ENCODE measurements around the gene SGSM1. TPM values are rescaled to one million over a fixed set of nuclear protein-coding genes. Genes with fewer than 3 reads are reported as not detected.

Gene SGSM1
- total and polyA plus RNA-seq, 2 donors (not counting 1 experiment from before 2014, with no cell fraction given) = not detected

DNA sequence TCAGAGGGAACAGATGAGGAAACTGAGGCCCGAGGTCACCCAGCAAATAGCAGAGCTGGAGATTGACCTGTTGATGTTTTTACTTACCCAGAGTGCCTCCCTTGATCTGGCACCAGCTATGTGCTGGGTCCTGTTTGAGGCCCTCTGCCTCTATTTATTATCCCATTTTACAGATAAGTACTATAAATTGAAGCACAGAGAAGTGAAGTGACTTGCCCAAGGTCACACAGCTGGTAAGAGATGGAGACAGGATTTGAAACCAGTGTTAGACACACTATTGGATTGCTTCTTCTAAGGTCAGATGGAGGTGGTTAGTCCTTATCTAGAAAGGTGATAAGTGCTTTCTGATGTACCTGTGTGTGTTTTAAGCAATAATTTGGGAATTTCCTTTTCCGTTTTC lies 13.5 kb downstream of the SGSM1 start:
- no peaks in the 10 kb centered on the region for H3K9me3 ChIP-seq (ENCODE audit: control insufficient read depth, insufficient read depth, low read depth, low read length)
- H3K4me2 ChIP-seq (ENCODE audit: extremely low read depth, insufficient read depth, low read length) = no peak overlapping the region
- no peak overlapping the region for H3K9ac ChIP-seq (ENCODE audit: insufficient read depth, low read length)
- H2AFZ ChIP-seq (ENCODE audit: low read length) = no peak overlapping the region
- TF ChIP-seq, protein P1, sequence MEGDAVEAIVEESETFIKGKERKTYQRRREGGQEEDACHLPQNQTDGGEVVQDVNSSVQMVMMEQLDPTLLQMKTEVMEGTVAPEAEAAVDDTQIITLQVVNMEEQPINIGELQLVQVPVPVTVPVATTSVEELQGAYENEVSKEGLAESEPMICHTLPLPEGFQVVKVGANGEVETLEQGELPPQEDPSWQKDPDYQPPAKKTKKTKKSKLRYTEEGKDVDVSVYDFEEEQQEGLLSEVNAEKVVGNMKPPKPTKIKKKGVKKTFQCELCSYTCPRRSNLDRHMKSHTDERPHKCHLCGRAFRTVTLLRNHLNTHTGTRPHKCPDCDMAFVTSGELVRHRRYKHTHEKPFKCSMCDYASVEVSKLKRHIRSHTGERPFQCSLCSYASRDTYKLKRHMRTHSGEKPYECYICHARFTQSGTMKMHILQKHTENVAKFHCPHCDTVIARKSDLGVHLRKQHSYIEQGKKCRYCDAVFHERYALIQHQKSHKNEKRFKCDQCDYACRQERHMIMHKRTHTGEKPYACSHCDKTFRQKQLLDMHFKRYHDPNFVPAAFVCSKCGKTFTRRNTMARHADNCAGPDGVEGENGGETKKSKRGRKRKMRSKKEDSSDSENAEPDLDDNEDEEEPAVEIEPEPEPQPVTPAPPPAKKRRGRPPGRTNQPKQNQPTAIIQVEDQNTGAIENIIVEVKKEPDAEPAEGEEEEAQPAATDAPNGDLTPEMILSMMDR (conservative IDR thresholded peaks at IDR 0.05 in 1 of 2, IDR thresholded peaks at IDR 0.05 in 1 of 2; ENCODE audit: low read depth in 1 of 2, low read length in 2 of 2) = no peak
- no peak for TF ChIP-seq EZH2 (IDR thresholded peaks at IDR 0.05; ENCODE audit: low read length, missing control alignments)
- H3K79me2 ChIP-seq (ENCODE audit: control insufficient read depth, insufficient read depth, low read length) = no peaks in the 10 kb centered on the region
- no peaks in the 10 kb centered on the region for H3K27me3 ChIP-seq (ENCODE audit: control insufficient read depth, insufficient read depth, low read length)
- H3K4me1 ChIP-seq (ENCODE audit: control insufficient read depth, extremely low read depth, insufficient read depth, low read length) = no peaks in the 10 kb centered on the region
- no peak for DNase-seq (ENCODE audit: low read depth in 2 of 2)
- H3K36me3 ChIP-seq (ENCODE audit: control insufficient read depth, insufficient read depth, low read length) = no peaks in the 10 kb centered on the region
- no peak overlapping the region for H3K27ac ChIP-seq (ENCODE audit: insufficient read depth, low read length)
- H4K20me1 ChIP-seq (ENCODE audit: control insufficient read depth, extremely low read depth, insufficient read depth, low read length) = no peaks in the 10 kb centered on the region
- no peak overlapping the region for H3K4me3 ChIP-seq (replicated peaks in 1 of 4; ENCODE audit: control extremely low read depth in 1 of 4, insufficient read depth in 1 of 4, low read depth in 3 of 4, low read length in 4 of 4)

DNA sequence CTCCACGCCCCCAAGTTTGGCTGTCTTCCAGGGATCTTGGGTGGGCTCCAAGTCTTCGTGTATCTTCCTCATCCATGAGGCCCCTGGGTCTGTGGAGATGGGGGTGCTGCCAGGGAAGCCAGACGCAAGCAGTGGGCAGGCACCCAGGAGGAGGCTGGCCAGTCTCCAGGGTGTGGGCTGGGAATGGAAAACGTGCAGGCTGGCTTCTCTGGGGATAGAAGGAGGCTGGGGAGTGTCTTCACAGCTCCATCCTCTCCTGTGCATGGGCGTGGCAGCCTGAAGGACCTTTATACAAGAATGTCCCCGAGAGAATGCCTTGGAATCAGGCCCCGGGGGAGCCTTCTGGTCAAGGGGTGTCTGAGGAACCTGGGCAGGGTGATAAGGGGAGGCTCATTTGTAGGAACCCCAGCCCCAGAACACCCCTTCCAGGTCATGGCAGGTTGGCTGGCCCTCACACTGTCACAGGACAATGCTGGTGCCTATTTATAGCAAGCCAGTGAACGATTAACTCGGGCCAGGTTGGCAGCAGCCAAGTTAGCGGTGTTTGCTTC lies 14.0 kb downstream of the SGSM1 start:
- Histone ChIP-seq H2AFZ (ENCODE audit: low read length) (no peak overlapping the region), H3K4me3 (replicated peaks in 1 of 4; ENCODE audit: control extremely low read depth in 1 of 4, insufficient read depth in 1 of 4, low read depth in 3 of 4, low read length in 4 of 4) (no peak overlapping the region), H3K36me3 (ENCODE audit: control insufficient read depth, insufficient read depth, low read length) (no peaks in the 10 kb centered on the region), H3K9ac (ENCODE audit: insufficient read depth, low read length) (no peak overlapping the region), H3K27me3 (ENCODE audit: control insufficient read depth, insufficient read depth, low read length) (no peaks in the 10 kb centered on the region), H3K4me2 (ENCODE audit: extremely low read depth, insufficient read depth, low read length) (no peak overlapping the region), H3K79me2 (ENCODE audit: control insufficient read depth, insufficient read depth, low read length) (no peaks in the 10 kb centered on the region), H3K9me3 (ENCODE audit: control insufficient read depth, insufficient read depth, low read depth, low read length) (no peaks in the 10 kb centered on the region), H3K27ac (ENCODE audit: insufficient read depth, low read length) (no peak overlapping the region), H3K4me1 (ENCODE audit: control insufficient read depth, extremely low read depth, insufficient read depth, low read length) (no peaks in the 10 kb centered on the region), H4K20me1 (ENCODE audit: control insufficient read depth, extremely low read depth, insufficient read depth, low read length) (no peaks in the 10 kb centered on the region)
- DNase-seq (ENCODE audit: low read depth in 2 of 2) = no peak
- no peak for TF ChIP-seq EZH2 (IDR thresholded peaks at IDR 0.05; ENCODE audit: low read length, missing control alignments)
- TF ChIP-seq, protein P1 (conservative IDR thresholded peaks at IDR 0.05 in 1 of 2, IDR thresholded peaks at IDR 0.05 in 1 of 2; ENCODE audit: low read depth in 1 of 2, low read length in 2 of 2) = no peak

DNA sequence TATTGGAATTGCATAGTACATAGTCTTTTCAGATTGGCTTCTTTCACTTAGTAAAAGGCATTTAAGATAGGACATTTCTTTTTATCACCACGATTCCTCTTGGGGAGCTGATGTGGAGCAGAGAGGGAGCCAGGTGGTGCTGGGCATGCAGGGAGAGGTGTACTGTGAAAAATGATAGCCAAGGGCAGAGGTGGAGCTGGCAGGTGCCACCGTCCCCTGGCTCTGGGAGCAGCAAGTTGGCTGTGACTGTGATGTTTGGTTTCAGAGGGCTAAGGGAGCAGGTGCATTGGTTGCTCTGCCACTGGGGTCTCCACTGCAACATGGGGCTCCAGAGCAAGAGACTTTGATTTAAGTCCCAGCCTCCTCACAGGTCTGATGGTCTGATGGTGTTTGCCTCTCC lies 16.5 kb downstream of the SGSM1 start:
- H3K4me1 ChIP-seq (ENCODE audit: control insufficient read depth, extremely low read depth, insufficient read depth, low read length) = no peaks in the 10 kb centered on the region
- no peak overlapping the region for H3K27ac ChIP-seq (ENCODE audit: insufficient read depth, low read length)
- H2AFZ ChIP-seq (ENCODE audit: low read length) = no peak overlapping the region
- DNase-seq (ENCODE audit: low read depth in 2 of 2) = no peak
- H4K20me1 ChIP-seq (ENCODE audit: control insufficient read depth, extremely low read depth, insufficient read depth, low read length) = no peaks in the 10 kb centered on the region
- H3K36me3 ChIP-seq (ENCODE audit: control insufficient read depth, insufficient read depth, low read length) = no peaks in the 10 kb centered on the region
- TF ChIP-seq EZH2 (IDR thresholded peaks at IDR 0.05; ENCODE audit: low read length, missing control alignments) = no peak
- TF ChIP-seq, protein P1 (conservative IDR thresholded peaks at IDR 0.05 in 1 of 2, IDR thresholded peaks at IDR 0.05 in 1 of 2; ENCODE audit: low read depth in 1 of 2, low read length in 2 of 2) = no peak
- no peak overlapping the region for H3K9ac ChIP-seq (ENCODE audit: insufficient read depth, low read length)
- H3K9me3 ChIP-seq (ENCODE audit: control insufficient read depth, insufficient read depth, low read depth, low read length) = no peaks in the 10 kb centered on the region
- no peaks in the 10 kb centered on the region for H3K27me3 ChIP-seq (ENCODE audit: control insufficient read depth, insufficient read depth, low read length)
- no peak overlapping the region for H3K4me2 ChIP-seq (ENCODE audit: extremely low read depth, insufficient read depth, low read length)
- H3K4me3 ChIP-seq (replicated peaks in 1 of 4; ENCODE audit: control extremely low read depth in 1 of 4, insufficient read depth in 1 of 4, low read depth in 3 of 4, low read length in 4 of 4) = no peak overlapping the region
- H3K79me2 ChIP-seq (ENCODE audit: control insufficient read depth, insufficient read depth, low read length) = no peaks in the 10 kb centered on the region

Data from fibroblast of lung (primary cell).